Kidney (tissue), 14 donors: ENCODE data around the gene JAKMIP1. TPM values are rescaled to one million over a fixed set of nuclear protein-coding genes. Genes with fewer than 3 reads are reported as not detected.

Experiments used
- DNase-seq, 5 donors: peaks; one replicate each; pipeline ENCODE4 v3.0.0-alpha.2; 2013 to 2020
- FAIRE-seq: peaks from 2 replicates; lab custom pipeline; 2012; peaks lifted over from hg19 to GRCh38; lab: Jason Lieb, UNC
- H3K27ac ChIP-seq, 2 donors: one replicate each; pipeline ENCODE4 v1.7.0; 2013; ENCODE audit warnings: low read depth in 2 of 2, low read length in 2 of 2, inconsistent platforms in 1 of 2
- H3K27me3 ChIP-seq: one replicate; pipeline ENCODE4 v1.7.1; 2013; ENCODE audit warnings: low read length, inconsistent platforms; ENCODE audit not compliant: control insufficient read depth, insufficient read depth
- H3K36me3 ChIP-seq, 3 donors: one replicate each; pipeline versions ENCODE4 v1.7.0 to v1.7.1; 2013; ENCODE audit warnings: low read length in 3 of 3, control low read depth in 1 of 3, inconsistent platforms in 1 of 3; ENCODE audit not compliant: insufficient read depth in 3 of 3, control insufficient read depth in 2 of 3
- H3K4me1 ChIP-seq, 3 donors: one replicate each; pipeline versions ENCODE4 v1.7.0 to v1.7.1; 2013; ENCODE audit warnings: low read length in 3 of 3, inconsistent platforms in 1 of 3, low read depth in 1 of 3; ENCODE audit not compliant: control insufficient read depth in 2 of 3, insufficient read depth in 2 of 3
- H3K4me3 ChIP-seq, 3 donors: one replicate each; pipeline versions ENCODE4 v1.7.0 to v1.8.1; 2013; ENCODE audit warnings: low read length in 3 of 3, control low read depth in 1 of 3, inconsistent platforms in 1 of 3
- H3K9ac ChIP-seq, 3 donors: one replicate each; pipeline versions ENCODE4 v1.7.0 to v1.7.1; 2013; ENCODE audit warnings: low read length in 3 of 3, control low read depth in 1 of 3, inconsistent platforms in 1 of 3
- H3K9me3 ChIP-seq, 3 donors: one replicate each; pipeline versions ENCODE4 v1.7.0 to v1.7.1; 2013; ENCODE audit warnings: low read length in 3 of 3, control low read depth in 1 of 3, inconsistent platforms in 1 of 3; ENCODE audit not compliant: control insufficient read depth in 2 of 3, insufficient read depth in 1 of 3
- CTCF ChIP-seq: IDR thresholded peaks from 3 replicates; pipeline ENCODE4 v1.5.1; 2012; ENCODE audit warnings: mild to moderate bottlenecking, moderate library complexity, borderline replicate concordance; ENCODE audit not compliant: insufficient read depth; ENCODE audit errors: extremely low read depth
- intact Hi-C: fragments of 100-400 bp; cut with DNase I; formaldehyde crosslinking; loops from one replicate; pipeline ENCODE4 v1.11.1; 2022
- polyA plus RNA-seq: library from polyadenylated mRNA; stranded (reverse); fragments of 350-450 nt; fragmentation: Illumina TruSeq; extraction: RNeasy Lipid Tissue Mini Kit (QIAGEN cat#74804); gene quantifications from one replicate; pipeline ENCODE4 v1.2.3, GENCODE V29; 2014; ENCODE audit warnings: low read depth, low replicate concordance; ENCODE audit not compliant: insufficient read depth
- total RNA-seq: library from RNA; stranded (reverse); fragmentation: NEBNext Ultra II Directional; extraction: Animal tissue kit (Norgen Biotek cat#: 25700); gene quantifications from one replicate; pipeline ENCODE4 v1.2.1, GENCODE V29; 2021
- donor health status: control.
- donor health status: control.
- donor health status: control.
- donor health status: control.
- donor health status: control.
- donor health status: DM: yes; HTN: yes; CAD: no.
- donor health status: Normal renal cell carcinoma (clear cell type).

Gene JAKMIP1
- total and polyA plus RNA-seq, 2 donors from 2014 or later, result 0.69 TPM; not detected in 1

GRCh38 chr4:6095023-6095752 lies 105.2 kb downstream of the JAKMIP1 start:
- H3K27ac ChIP-seq, result no peak overlapping the region

GRCh38 chr4:6093671-6094070 lies 106.7 kb downstream of the JAKMIP1 start:
- Histone ChIP-seq H3K27ac (no peak overlapping the region), H3K9me3 (no peaks in the 10 kb centered on the region), H3K9ac (no peak overlapping the region), H3K4me3 (no peak overlapping the region), H3K27me3 (no peaks in the 10 kb centered on the region), H3K36me3 (no peaks in the 10 kb centered on the region), H3K4me1 (no peaks in the 10 kb centered on the region)
- intact Hi-C loops, result no loop called here
- no peak for FAIRE-seq
- TF ChIP-seq CTCF, result no peak
- DNase-seq, result peak in 1 of 5 donors; percentile 23

More at GRCh38 chr4:6095023-6095752, 105.2 kb downstream of the JAKMIP1 start:
- Histone ChIP-seq H3K27me3 (no peaks in the 10 kb centered on the region), H3K9ac (no peak overlapping the region), H3K4me1 (no peaks in the 10 kb centered on the region), H3K9me3 (no peaks in the 10 kb centered on the region), H3K36me3 (no peaks in the 10 kb centered on the region), H3K4me3 (no peak overlapping the region)
- intact Hi-C loops, result no loop called here
- FAIRE-seq (no peak), DNase-seq (no peak)
- no peak for TF ChIP-seq CTCF

- intact Hi-C loops, result no loop called here
- no peak for TF ChIP-seq CTCF
- H3K4me1 ChIP-seq, result no peaks in the 10 kb centered on the region
- no peaks in the 10 kb centered on the region for H3K36me3 ChIP-seq
- FAIRE-seq (no peak), DNase-seq (no peak)
- H3K9me3 ChIP-seq, result no peaks in the 10 kb centered on the region
- H3K27ac ChIP-seq, result no peak overlapping the region
- no peak overlapping the region for H3K4me3 ChIP-seq
- no peak overlapping the region for H3K9ac ChIP-seq
- no peaks in the 10 kb centered on the region for H3K27me3 ChIP-seq
These were observed 107.4 kb downstream of the JAKMIP1 start for GRCh38 chr4:6092971-6093370.
